SK-N-SH treated with all-trans-retinoic acid at 6 μM for 48 hours (cell line): ENCODE results near the gene ZNF500.

Source experiments
- ARNTL ChIP-seq: fragments of 450-650 bp; formaldehyde crosslinking; IDR thresholded peaks from 2 replicates; pipeline ENCODE4 v1.5.0; 2020; ENCODE audit warnings: low read depth, mild to moderate bottlenecking, moderate library complexity, borderline replicate concordance
- OSR1 ChIP-seq: fragments of 250-450 bp; sonication (Bioruptor Pico); IDR thresholded peaks from 2 replicates; pipeline ENCODE4 v1.8.0; 2022; ENCODE audit warnings: moderate library complexity, mild to moderate bottlenecking, inconsistent platforms
- ZFP30 ChIP-seq: fragments of 450-650 bp; formaldehyde crosslinking; IDR thresholded peaks from 2 replicates; pipeline ENCODE4 v1.5.0; 2022; ENCODE audit warnings: mild to moderate bottlenecking, moderate library complexity
- TF ChIP-seq, protein P1 (sequence below): fragments of 250-450 bp; sonication (Bioruptor Pico); IDR thresholded peaks from 2 replicates; pipeline ENCODE4 v1.8.0; 2020; ENCODE audit warnings: mild to moderate bottlenecking, moderate library complexity, borderline replicate concordance

DNA sequence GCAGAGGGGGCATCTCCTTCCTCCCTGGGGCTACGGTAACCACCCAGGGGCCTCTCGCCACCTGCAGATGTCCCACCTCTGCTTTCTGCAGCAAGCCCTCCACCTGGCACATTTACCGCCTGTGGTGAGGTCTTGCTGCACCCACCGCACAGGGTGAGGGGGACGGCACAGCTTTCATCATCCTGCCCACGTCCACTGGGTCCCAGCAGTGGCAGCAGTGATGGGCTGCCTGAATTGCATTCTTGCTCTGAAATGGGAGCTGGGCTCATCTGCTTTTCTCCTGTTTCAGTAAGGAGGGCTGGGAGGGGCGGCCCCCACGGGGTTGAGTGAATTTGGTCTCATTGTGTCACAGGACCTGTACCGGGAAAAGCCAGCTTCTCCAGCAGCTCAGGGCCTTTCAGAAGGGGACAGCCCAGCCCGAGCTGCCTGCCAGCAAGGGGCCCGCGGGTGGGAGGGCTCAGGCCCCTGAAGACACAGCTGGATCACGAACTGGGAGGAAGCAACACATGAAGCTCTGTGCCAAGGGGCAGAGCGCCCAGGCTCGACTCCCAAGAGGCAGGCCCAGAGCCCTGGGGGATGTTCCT, 19.9 kb downstream of the ZNF500 start:
- TF ChIP-seq OSR1 (CRISPR knock-in tag) (no peak), ARNTL (CRISPR knock-in tag) (no peak), ZFP30 (CRISPR knock-in tag) (no peak)
- TF ChIP-seq, protein P1, sequence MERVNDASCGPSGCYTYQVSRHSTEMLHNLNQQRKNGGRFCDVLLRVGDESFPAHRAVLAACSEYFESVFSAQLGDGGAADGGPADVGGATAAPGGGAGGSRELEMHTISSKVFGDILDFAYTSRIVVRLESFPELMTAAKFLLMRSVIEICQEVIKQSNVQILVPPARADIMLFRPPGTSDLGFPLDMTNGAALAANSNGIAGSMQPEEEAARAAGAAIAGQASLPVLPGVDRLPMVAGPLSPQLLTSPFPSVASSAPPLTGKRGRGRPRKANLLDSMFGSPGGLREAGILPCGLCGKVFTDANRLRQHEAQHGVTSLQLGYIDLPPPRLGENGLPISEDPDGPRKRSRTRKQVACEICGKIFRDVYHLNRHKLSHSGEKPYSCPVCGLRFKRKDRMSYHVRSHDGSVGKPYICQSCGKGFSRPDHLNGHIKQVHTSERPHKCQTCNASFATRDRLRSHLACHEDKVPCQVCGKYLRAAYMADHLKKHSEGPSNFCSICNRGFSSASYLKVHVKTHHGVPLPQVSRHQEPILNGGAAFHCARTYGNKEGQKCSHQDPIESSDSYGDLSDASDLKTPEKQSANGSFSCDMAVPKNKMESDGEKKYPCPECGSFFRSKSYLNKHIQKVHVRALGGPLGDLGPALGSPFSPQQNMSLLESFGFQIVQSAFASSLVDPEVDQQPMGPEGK (CRISPR knock-in tag) = no peak
